ENCODE data around the gene ARID5B.
A peak's percentile ranks its signal among the peaks of the same experiment; 100 is the strongest.

ARID5B gene

GRCh38 chr10:61983255-61983654 is 81.8 kb downstream of the ARID5B start:
- Histone ChIP-seq H3K4me3 (ENCODE audit: low read length) (no peak overlapping the region), H3K27ac (ENCODE audit: low read length) (no peak overlapping the region), H3K27me3 (ENCODE audit: control insufficient read depth, insufficient read depth, low read length) (no peaks in the 10 kb centered on the region), H3K9me3 (ENCODE audit: control insufficient read depth, insufficient read depth, low read length) (no peaks in the 10 kb centered on the region), H3K36me3 (ENCODE audit: control insufficient read depth, insufficient read depth, low read length) (no peaks in the 10 kb centered on the region), H3K4me1 (ENCODE audit: control insufficient read depth, insufficient read depth, low read length) (no peaks in the 10 kb centered on the region; the same call in 1 of the 2 replicates)
- WGBS (ENCODE audit: insufficient coverage, insufficient read length), result no CpG with 5 or more reads among the region's 4 CpGs
- DNase-seq (ENCODE audit: low read depth, low spot score), result no peak

- WGBS (ENCODE audit: insufficient coverage, insufficient read length), result no CpG with 5 or more reads among the region's 3 CpGs
- Histone ChIP-seq H3K9me3 (ENCODE audit: control insufficient read depth, insufficient read depth, low read length) (no peaks in the 10 kb centered on the region), H3K4me1 (ENCODE audit: control insufficient read depth, insufficient read depth, low read length) (no peaks in the 10 kb centered on the region; the same call in 1 of the 2 replicates), H3K4me3 (ENCODE audit: low read length) (no peak overlapping the region), H3K27me3 (ENCODE audit: control insufficient read depth, insufficient read depth, low read length) (no peaks in the 10 kb centered on the region), H3K36me3 (ENCODE audit: control insufficient read depth, insufficient read depth, low read length) (no peaks in the 10 kb centered on the region), H3K27ac (ENCODE audit: low read length) (no peak overlapping the region)
- no peak for DNase-seq (ENCODE audit: low read depth, low spot score)
Observed at GRCh38 chr10:61984803-61985418, 83.4 kb downstream of the ARID5B start.

- WGBS (ENCODE audit: insufficient coverage, insufficient read length), result no CpG with 5 or more reads among the region's 5 CpGs
- no peaks in the 10 kb centered on the region for H3K9me3 ChIP-seq (ENCODE audit: control insufficient read depth, insufficient read depth, low read length)
- no peaks in the 10 kb centered on the region for H3K27me3 ChIP-seq (ENCODE audit: control insufficient read depth, insufficient read depth, low read length)
- DNase-seq (ENCODE audit: low read depth, low spot score), result no peak
- H3K27ac ChIP-seq (ENCODE audit: low read length), result no peak overlapping the region
- no peaks in the 10 kb centered on the region for H3K36me3 ChIP-seq (ENCODE audit: control insufficient read depth, insufficient read depth, low read length)
- no peak overlapping the region for H3K4me3 ChIP-seq (ENCODE audit: low read length)
- no peaks in the 10 kb centered on the region; the same call in 1 of the 2 replicates for H3K4me1 ChIP-seq (ENCODE audit: control insufficient read depth, insufficient read depth, low read length)
Observed at GRCh38 chr10:61985715-61986114, 84.2 kb downstream of the ARID5B start.

GRCh38 chr10:61986382-61986781 is 84.9 kb downstream of the ARID5B start:
- Histone ChIP-seq H3K27ac (ENCODE audit: low read length) (no peak overlapping the region), H3K36me3 (ENCODE audit: control insufficient read depth, insufficient read depth, low read length) (no peaks in the 10 kb centered on the region), H3K9me3 (ENCODE audit: control insufficient read depth, insufficient read depth, low read length) (no peaks in the 10 kb centered on the region), H3K4me3 (ENCODE audit: low read length) (no peak overlapping the region), H3K4me1 (ENCODE audit: control insufficient read depth, insufficient read depth, low read length) (no peaks in the 10 kb centered on the region; the same call in 1 of the 2 replicates), H3K27me3 (ENCODE audit: control insufficient read depth, insufficient read depth, low read length) (no peaks in the 10 kb centered on the region)
- WGBS (ENCODE audit: insufficient coverage, insufficient read length), result no CpG with 5 or more reads among the region's 3 CpGs
- DNase-seq (ENCODE audit: low read depth, low spot score), result peak; percentile 22

GRCh38 chr10:61986788-61987492 is 85.4 kb downstream of the ARID5B start:
- Histone ChIP-seq H3K4me1 (ENCODE audit: control insufficient read depth, insufficient read depth, low read length) (no peaks in the 10 kb centered on the region; the same call in 1 of the 2 replicates), H3K27me3 (ENCODE audit: control insufficient read depth, insufficient read depth, low read length) (no peaks in the 10 kb centered on the region), H3K4me3 (ENCODE audit: low read length) (no peak overlapping the region), H3K9me3 (ENCODE audit: control insufficient read depth, insufficient read depth, low read length) (no peaks in the 10 kb centered on the region), H3K36me3 (ENCODE audit: control insufficient read depth, insufficient read depth, low read length) (no peaks in the 10 kb centered on the region), H3K27ac (ENCODE audit: low read length) (no peak overlapping the region)
- no CpG with 5 or more reads among the region's 6 CpGs for WGBS (ENCODE audit: insufficient coverage, insufficient read length)
- DNase-seq (ENCODE audit: low read depth, low spot score), result peak; percentile 31

- Histone ChIP-seq H3K27ac (ENCODE audit: low read length) (no peak overlapping the region), H3K9me3 (ENCODE audit: control insufficient read depth, insufficient read depth, low read length) (no peaks in the 10 kb centered on the region), H3K36me3 (ENCODE audit: control insufficient read depth, insufficient read depth, low read length) (no peaks in the 10 kb centered on the region), H3K4me3 (ENCODE audit: low read length) (no peak overlapping the region), H3K4me1 (ENCODE audit: control insufficient read depth, insufficient read depth, low read length) (no peaks in the 10 kb centered on the region; the same call in 1 of the 2 replicates), H3K27me3 (ENCODE audit: control insufficient read depth, insufficient read depth, low read length) (no peaks in the 10 kb centered on the region)
- no peak for DNase-seq (ENCODE audit: low read depth, low spot score)
- 100% methylated on average over 1 of the region's 3 CpGs for WGBS (ENCODE audit: insufficient coverage, insufficient read length)
Observed at GRCh38 chr10:61987537-61987936, 86.0 kb downstream of the ARID5B start.

- H3K27ac ChIP-seq (ENCODE audit: low read length), result no peak overlapping the region
- no CpG with 5 or more reads among the region's 2 CpGs for WGBS (ENCODE audit: insufficient coverage, insufficient read length)
Observed at GRCh38 chr10:61987951-61988379, 86.5 kb downstream of the ARID5B start.

GRCh38 chr10:61989995-61990760 is 88.7 kb downstream of the ARID5B start:
- Histone ChIP-seq H3K36me3 (ENCODE audit: control insufficient read depth, insufficient read depth, low read length) (no peaks in the 10 kb centered on the region), H3K4me1 (ENCODE audit: control insufficient read depth, insufficient read depth, low read length) (no peaks in the 10 kb centered on the region; the same call in 1 of the 2 replicates)
- DNase-seq (ENCODE audit: low read depth, low spot score), result no peak

More at GRCh38 chr10:61987951-61988379, 86.5 kb downstream of the ARID5B start:
- Histone ChIP-seq H3K36me3 (ENCODE audit: control insufficient read depth, insufficient read depth, low read length) (no peaks in the 10 kb centered on the region), H3K27me3 (ENCODE audit: control insufficient read depth, insufficient read depth, low read length) (no peaks in the 10 kb centered on the region), H3K4me1 (ENCODE audit: control insufficient read depth, insufficient read depth, low read length) (no peaks in the 10 kb centered on the region; the same call in 1 of the 2 replicates), H3K9me3 (ENCODE audit: control insufficient read depth, insufficient read depth, low read length) (no peaks in the 10 kb centered on the region), H3K4me3 (ENCODE audit: low read length) (no peak overlapping the region)
- DNase-seq (ENCODE audit: low read depth, low spot score), result no peak

GRCh38 chr10:61990761-61991135 is 89.2 kb downstream of the ARID5B start:
- no CpG with 5 or more reads among the region's 1 CpG for WGBS (ENCODE audit: insufficient coverage, insufficient read length)
- Histone ChIP-seq H3K4me3 (ENCODE audit: low read length) (no peak overlapping the region), H3K27me3 (ENCODE audit: control insufficient read depth, insufficient read depth, low read length) (no peaks in the 10 kb centered on the region), H3K9me3 (ENCODE audit: control insufficient read depth, insufficient read depth, low read length) (no peaks in the 10 kb centered on the region), H3K27ac (ENCODE audit: low read length) (no peak overlapping the region), H3K36me3 (ENCODE audit: control insufficient read depth, insufficient read depth, low read length) (no peaks in the 10 kb centered on the region), H3K4me1 (ENCODE audit: control insufficient read depth, insufficient read depth, low read length) (no peaks in the 10 kb centered on the region; the same call in 1 of the 2 replicates)
- DNase-seq (ENCODE audit: low read depth, low spot score), result no peak

More at GRCh38 chr10:61989995-61990760, 88.7 kb downstream of the ARID5B start:
- Histone ChIP-seq H3K4me3 (ENCODE audit: low read length) (no peak overlapping the region), H3K27me3 (ENCODE audit: control insufficient read depth, insufficient read depth, low read length) (no peaks in the 10 kb centered on the region), H3K27ac (ENCODE audit: low read length) (no peak overlapping the region), H3K9me3 (ENCODE audit: control insufficient read depth, insufficient read depth, low read length) (no peaks in the 10 kb centered on the region)
- no CpG with 5 or more reads among the region's 4 CpGs for WGBS (ENCODE audit: insufficient coverage, insufficient read length)

- no peak overlapping the region for H3K4me3 ChIP-seq (ENCODE audit: low read length)
- H3K27me3 ChIP-seq (ENCODE audit: control insufficient read depth, insufficient read depth, low read length), result no peaks in the 10 kb centered on the region
- H3K4me1 ChIP-seq (ENCODE audit: control insufficient read depth, insufficient read depth, low read length), result no peaks in the 10 kb centered on the region; the same call in 1 of the 2 replicates
- H3K27ac ChIP-seq (ENCODE audit: low read length), result no peak overlapping the region
- no peak for DNase-seq (ENCODE audit: low read depth, low spot score)
- H3K36me3 ChIP-seq (ENCODE audit: control insufficient read depth, insufficient read depth, low read length), result no peaks in the 10 kb centered on the region
- no peaks in the 10 kb centered on the region for H3K9me3 ChIP-seq (ENCODE audit: control insufficient read depth, insufficient read depth, low read length)
Observed at GRCh38 chr10:61991166-61991565, 89.7 kb downstream of the ARID5B start.

Measured in iPS DF 6.9 (cell line).